Germinal center (tissue), 1 donor: Measurements from ENCODE around the gene STAG1.
"Not testable (repeated sequence)": the region's sequence is repeated elsewhere in the genome, so short reads cannot be mapped to it uniquely, and the experiment has no call there.

Experiments
- DNase-seq: peaks from one replicate; pipeline ENCODE4 v3.0.0; 2012; ENCODE audit warnings: mixed read lengths, low spot score

The STAG1 gene

GRCh38 chr3:136745916-136746315 is 6.3 kb downstream of the STAG1 start:
- no peak for DNase-seq

DNA sequence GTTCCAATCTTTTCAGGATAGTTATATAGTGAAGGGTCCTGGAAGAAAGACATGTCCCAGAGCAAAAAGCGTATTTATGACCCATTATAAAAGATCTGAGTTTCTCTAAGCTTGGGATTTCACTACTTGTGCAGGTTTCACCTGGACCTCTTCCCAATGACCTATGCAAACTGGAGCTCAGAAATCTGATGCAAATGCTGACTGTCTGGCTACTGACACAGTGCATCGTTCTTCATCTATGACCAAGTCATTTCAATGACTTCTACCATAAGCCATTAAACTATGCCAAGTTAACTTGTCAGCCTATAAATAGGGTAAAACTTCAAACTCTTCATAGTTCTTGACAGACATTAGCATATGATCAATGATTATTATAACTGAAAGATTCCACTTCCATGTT is 11.1 kb downstream of the STAG1 start:
- DNase-seq, result no peak

DNA sequence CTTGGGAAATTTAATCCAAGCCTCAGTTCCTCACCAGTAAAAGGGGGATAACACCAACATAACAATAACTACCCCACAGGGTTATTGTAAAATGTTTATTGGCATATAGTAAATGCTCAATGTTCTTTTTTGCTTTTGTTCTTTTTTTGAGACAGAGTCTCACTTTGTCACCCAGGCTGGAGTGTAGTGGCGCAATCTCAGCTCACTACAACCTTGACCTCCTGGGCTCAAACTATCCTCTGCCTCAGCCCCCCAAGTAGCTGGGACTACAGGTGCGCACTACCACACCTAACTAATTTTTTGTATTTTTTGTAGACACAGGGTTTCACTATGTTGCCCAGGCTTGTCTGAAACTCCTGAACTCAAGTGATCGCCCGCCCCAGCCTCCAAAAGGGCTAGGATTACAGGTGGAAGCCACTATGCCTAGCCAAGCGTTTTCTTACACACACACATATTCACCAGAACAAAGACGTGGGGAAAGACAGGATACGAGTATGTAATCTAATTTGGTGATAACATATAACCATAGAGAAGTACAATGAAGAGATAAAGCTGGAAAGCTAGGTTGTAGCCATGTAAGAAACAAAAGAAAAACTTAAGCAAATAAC is 11.7 kb downstream of the STAG1 start:
- no peak for DNase-seq

DNA sequence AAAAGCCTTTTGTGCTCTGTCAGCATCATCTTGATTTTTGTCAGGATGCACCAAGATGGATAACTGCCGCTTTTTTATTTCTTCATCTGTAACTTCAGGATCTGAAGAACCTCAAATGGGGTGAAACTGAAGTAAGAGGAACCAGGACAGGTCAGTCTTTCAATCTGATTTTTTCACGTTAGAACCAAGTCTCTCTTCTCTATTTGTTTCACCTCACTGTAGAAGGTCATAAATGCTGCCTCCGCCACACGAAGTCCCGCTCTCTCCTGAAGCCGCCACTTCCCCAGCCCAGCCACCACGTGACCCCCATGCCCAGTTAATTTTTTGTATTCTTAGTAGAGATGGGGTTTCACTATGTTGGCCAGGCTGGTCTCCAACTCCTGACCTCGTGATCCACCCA is 15.2 kb downstream of the STAG1 start:
- DNase-seq, result not testable (repeated sequence)

DNA sequence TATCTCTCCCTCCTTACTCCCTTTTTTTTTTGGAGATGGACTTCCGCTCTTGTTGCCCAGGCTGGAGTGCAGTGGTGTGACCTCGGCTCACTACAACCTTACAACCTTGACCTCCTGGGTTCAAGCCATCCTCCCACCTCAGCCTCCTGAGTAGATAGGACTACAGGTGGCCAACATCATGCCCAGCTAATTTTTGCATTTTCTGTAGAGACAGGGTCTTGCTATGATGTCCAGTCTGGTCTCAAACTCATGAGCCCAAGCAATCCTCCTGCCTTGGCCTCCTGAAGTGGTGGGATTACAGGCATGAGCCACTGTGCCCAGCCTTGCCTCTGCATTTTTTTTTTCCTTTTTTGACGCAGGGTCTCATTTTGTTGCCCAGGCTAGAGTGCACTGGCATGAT is 17.1 kb downstream of the STAG1 start:
- DNase-seq, result no peak

DNA sequence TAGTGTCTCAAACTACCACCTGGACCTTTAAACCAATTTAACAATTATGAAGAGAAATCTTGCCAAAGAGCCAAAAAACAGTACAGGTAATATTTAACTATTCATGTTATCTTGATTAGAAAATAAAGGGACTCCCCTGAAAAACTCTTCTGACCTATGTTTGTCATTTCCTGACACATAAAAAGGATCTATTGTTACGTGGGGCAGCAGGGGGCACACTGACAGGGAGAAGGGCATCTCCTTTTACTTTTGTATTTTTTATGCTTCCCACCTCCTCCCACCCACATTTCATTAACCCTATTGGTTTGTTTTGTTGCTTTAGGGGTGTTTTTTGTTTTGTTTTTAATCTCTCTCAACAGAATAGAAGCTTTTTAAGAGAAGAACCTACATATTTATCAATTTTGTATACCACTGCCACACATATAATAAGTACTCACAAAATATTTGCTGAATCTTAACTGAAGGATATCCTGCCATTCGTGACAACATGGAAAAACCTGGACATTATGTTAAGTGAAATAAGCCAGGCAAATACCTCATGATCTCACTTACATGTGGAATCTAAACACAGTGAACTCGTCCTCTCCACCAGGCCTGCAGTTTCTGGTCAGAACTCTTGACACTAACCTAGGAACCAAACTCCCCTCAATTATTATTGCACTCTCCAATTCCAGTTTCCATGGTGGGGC is 17.7 kb downstream of the STAG1 start:
- peak; percentile 11 for DNase-seq

- no peak for DNase-seq
Measured at GRCh38 chr3:136733317-136733833, 18.8 kb downstream of the STAG1 start.

DNA sequence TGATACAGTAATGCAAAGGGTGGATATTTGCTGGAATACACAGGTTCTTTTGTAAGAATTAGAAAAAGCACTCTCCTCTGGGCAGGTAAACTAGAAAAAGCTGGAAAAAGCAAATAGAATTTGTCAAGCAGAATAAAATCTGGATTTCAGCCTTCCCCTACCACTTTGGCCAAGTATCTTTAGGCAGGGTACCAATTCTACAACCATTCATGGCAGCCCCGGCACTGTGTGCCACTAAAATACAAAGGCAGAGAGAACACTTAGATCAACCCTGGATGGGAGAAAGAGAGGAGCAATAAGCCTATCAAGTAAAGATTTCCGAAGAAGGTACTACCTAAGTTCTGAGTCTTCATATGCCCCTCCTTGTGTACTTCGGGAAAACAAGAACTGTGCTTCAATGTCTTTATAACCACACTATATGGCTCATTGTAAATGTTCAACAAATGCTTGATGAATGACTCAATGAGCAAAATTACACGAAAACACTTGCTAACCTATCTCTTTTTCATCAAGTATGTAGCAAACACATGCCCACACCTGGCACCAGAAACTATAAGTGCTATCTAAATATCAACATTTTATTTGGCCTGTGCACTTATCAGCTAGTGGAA is 20.8 kb downstream of the STAG1 start:
- DNase-seq, result no peak

GRCh38 chr3:136730595-136731273 is 21.4 kb downstream of the STAG1 start:
- no peak for DNase-seq

DNA sequence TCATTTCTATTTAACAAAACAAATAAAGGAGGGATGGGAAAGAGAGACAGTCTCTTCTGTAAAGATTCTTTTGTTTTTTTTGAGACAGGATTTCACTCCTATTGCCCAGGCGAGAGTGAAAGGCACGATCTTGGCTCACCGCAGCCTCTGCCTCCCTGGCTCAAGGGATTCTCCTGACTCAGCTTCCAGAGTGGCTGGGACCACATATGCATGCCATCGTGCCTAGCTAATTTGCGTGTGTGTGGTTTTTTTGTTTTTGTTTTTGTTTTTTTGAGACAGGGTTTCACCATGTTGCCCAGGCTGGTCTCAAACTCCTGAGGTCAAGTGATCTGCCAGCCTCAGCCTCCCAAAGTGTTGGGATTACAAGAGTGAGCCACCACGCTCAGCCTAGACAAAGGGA is 23.3 kb downstream of the STAG1 start:
- DNase-seq, result no peak

DNA sequence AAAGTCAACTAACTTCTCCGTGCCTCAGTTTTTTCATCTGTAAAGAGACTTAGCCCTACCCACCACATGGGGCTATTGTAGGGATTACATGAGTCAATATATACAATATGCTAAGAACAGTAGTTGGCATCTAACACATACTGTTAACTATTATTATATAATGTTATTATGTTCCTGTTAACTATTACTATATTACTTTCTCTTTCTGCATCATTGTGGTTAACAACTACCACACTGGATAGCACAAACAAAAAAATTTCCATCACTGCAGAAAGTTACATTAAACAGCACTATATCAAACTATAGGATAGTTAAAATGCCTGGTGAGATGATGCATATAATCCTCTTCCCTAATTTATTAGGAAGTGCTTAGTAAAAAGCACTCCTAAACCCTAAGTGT is 23.7 kb downstream of the STAG1 start:
- DNase-seq, result no peak

DNA sequence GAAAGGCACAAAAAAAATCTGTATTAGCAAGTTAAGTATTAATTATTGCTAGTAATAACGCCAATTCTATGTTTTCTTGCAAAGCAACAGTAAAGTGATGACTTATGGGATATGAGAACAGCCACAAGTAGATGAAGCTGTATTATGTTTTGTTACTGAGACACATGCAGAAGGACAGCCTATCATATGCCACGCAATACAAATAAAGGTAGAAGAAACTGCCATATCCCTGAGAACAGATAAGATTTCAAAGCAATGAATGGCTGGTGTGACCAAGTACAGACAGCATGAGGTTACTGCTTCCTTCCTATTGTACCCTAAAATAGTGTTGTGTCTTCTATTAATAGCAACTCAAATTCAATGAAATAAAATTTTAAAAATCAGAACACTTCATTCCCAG is 26.7 kb downstream of the STAG1 start:
- DNase-seq, result no peak

DNA sequence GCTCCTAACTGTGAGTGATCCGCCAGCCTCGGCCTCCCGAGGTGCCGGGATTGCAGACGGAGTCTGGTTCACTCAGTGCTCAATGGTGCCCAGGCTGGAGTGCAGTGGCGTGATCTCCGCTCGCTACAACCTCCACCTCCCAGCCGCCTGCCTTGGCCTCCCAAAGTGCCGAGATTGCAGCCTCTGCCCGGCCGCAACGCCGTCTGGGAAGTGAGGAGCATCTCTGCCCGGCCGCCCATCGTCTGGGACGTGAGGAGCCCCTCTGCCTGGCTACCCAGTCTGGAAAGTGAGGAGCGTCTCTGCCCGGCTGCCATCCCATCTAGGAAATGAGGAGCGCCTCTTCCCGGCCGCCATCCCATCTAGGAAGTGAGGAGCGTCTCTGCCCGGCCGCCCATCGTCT is 29.3 kb downstream of the STAG1 start:
- not testable (repeated sequence) for DNase-seq

GRCh38 chr3:136722399-136722798 is 29.8 kb downstream of the STAG1 start:
- not testable (repeated sequence) for DNase-seq

DNA sequence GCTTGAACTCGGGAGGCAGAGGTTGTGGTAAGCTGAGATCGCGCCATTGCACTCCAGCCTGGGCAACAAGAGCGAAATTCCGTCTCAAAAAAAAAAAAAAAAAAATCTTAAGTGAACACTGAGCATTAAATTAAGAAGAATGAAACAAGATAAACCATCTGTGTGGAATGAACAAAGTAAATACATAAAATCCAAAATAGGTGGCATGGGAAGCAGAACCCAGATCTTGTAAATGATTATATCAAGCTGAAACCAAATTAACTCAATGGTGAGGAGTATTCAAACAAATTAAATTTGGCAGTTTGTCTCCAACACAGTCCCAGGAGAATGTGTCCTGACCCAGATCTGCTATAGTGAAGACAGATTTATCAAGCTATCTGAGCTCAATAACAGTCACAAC is 32.1 kb downstream of the STAG1 start:
- no peak for DNase-seq

GRCh38 chr3:136716629-136717028 is 35.5 kb downstream of the STAG1 start:
- DNase-seq, result no peak

- DNase-seq, result no peak
Measured at GRCh38 chr3:136714020-136714419, 38.2 kb downstream of the STAG1 start.

DNA sequence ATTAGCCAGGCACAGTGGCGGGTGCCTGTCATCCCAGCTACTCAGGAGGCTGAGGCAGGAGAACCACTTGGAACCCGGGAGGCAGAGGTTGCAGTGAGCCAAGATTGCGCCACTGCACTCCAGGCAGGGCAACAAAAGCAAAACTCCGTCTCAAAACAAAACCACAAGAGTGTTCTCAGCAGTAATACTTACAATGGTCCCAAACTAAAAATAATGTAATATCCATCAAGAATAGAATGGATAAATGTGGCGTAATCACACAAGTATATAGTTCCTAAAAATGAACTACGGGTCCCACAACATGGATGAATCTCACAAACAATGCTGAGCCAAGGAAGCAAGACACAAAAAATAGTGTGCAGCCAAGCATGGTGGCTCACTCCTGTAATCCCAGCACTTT is 39.2 kb downstream of the STAG1 start:
- no peak for DNase-seq

DNA sequence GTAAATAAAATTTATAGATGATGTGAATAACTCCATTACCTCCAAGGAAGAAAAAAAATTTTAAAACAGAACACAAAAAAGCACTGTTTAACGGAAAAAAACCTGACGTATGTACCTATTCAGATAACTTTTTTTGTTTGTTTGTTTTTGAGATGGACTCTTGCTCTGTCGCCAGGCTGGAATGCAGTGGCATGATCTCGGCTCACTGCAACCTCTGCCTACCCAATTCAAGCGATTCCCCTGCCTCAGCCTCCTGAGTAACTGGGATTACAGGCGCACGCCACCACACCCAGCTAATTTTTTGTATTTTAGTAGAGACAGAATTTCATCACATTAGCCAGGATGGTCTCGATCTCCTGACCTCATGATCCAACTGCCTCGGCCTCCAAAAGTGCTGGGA is 40.3 kb downstream of the STAG1 start:
- DNase-seq, result not testable (repeated sequence)

DNA sequence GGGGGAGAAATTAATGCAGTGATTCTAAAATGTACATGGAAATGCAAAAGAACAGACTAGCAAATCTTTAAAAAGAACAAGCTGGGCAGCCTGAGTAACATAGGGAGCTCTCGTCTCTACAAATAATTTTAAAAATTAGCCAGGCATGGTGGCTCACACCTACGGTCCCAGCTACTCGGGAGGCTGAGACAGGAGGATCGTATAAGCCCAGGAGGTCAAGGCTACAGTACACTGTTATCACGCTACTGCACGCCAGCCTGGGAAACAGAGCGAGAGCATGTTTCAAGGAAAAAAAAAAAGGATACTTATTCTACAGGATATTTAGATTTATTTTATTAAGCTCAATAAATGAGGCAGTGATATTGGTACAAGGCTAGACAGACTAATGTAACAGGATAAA is 40.9 kb downstream of the STAG1 start:
- DNase-seq, result no peak

DNA sequence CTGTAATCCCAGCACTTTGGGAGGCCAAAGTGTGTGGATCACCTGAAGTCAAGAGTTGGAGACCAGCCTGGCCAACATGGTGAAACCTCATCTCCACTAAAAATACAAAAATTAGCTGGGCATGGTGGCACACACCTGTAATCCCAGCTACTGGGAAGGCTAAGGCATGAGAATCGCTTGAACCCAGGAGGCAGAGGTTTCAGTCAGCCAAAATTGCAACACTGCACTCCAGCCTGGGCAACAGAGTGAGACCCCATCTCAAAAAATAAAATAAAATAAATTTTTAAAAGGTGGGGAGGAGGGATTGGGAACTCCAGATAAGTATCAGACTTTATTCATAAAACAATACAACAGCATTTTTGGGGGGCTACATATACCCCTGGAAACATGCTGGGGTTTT is 42.4 kb downstream of the STAG1 start:
- not testable (repeated sequence) for DNase-seq

- DNase-seq, result no peak
Measured at GRCh38 chr3:136708333-136708985, 43.7 kb downstream of the STAG1 start.
